Measurements from ENCODE around the gene STRA6. TPM values are rescaled to one million over a fixed set of nuclear protein-coding genes. Genes with fewer than 3 reads are reported as not detected.

Gene STRA6
- total RNA-seq, 1 experiment from 2014 or later, result 0.84 TPM

DNA sequence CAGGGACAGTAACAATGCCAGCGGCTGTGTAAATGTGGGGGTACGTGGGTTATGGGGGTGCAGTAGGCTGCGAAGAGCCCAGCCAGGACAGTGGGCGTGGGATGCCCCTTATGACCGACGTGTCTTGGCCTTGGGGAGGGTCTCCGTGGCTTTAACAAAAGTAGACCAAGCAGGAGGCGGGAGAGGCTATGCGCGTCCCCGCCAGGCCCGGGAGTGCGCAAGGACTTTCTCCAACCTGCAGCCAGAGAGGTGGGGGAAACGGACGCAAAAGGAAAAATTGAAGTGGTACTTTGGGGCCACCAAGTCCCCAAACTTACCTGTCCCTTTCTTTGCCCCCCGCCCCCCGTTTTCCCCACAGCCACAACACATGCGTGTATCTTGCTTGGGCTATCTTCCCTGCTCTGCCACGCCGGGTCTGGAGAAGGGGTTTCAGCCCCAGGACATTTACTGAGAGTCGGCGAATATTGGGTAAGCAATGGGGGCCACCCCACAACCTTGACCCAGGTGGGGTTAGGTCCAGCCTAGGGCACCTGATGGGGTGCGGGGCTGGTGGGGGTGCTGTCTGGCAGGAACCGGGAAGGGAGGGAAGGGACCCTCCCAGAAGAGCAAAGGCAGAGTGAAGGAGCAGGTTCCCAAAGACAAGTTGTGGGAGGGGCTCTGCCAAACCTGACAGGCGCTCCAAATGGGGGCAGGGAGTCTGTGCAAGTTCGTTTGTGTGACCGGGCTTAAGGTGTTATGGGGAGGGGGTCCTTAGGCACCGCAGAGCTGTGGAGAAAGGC, 71.5 kb downstream of the STRA6 start:
- intact Hi-C loops (cut with micrococcal nuclease; ENCODE audit: unreplicated experiment), result no loop called here
- ChIA-PET POLR2A (ENCODE audit: low non-redundant PET) (no interaction called here), CTCF (interaction anchor here (0.6 to 0.8 kb wide), 2 partner anchors 137 to 177 kb away, joined by 5 read pairs; no protein-coding TSS in a partner anchor)
- Histone ChIP-seq H3K9me3 (ENCODE audit: low read depth, low read length, poor library complexity, severe bottlenecking) (no peaks in the 10 kb centered on the region), H3K27me3 (replicated peaks; ENCODE audit: insufficient read depth, low read depth, low read length, poor library complexity) (peaks cover 55% of the 10 kb centered on the region), H3K27ac (ENCODE audit: low read depth, low read length, poor library complexity, severe bottlenecking) (no peak overlapping the region), H3K4me3 (ENCODE audit: low read depth, low read length, poor library complexity, severe bottlenecking) (peak overlapping the region; percentile 20), H3K4me1 (ENCODE audit: insufficient read depth, low read length, poor library complexity, severe bottlenecking) (peaks cover 29% of the 10 kb centered on the region), H3K36me3 (ENCODE audit: insufficient read depth, low read length, poor library complexity, severe bottlenecking) (no peaks in the 10 kb centered on the region)
- no TSS peak for BruUV-seq (replicated peaks)
- peak; percentile 6 for TF ChIP-seq EZH2 (IDR thresholded peaks at IDR 0.05; ENCODE audit: borderline replicate concordance, low read depth, low read length, poor library complexity, severe bottlenecking)
- TF ChIP-seq, protein P1, sequence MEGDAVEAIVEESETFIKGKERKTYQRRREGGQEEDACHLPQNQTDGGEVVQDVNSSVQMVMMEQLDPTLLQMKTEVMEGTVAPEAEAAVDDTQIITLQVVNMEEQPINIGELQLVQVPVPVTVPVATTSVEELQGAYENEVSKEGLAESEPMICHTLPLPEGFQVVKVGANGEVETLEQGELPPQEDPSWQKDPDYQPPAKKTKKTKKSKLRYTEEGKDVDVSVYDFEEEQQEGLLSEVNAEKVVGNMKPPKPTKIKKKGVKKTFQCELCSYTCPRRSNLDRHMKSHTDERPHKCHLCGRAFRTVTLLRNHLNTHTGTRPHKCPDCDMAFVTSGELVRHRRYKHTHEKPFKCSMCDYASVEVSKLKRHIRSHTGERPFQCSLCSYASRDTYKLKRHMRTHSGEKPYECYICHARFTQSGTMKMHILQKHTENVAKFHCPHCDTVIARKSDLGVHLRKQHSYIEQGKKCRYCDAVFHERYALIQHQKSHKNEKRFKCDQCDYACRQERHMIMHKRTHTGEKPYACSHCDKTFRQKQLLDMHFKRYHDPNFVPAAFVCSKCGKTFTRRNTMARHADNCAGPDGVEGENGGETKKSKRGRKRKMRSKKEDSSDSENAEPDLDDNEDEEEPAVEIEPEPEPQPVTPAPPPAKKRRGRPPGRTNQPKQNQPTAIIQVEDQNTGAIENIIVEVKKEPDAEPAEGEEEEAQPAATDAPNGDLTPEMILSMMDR (conservative IDR thresholded peaks at IDR 0.05; ENCODE audit: low read depth, low read length), result no peak
- DNase-seq (ENCODE audit: low spot score), result no peak

DNA sequence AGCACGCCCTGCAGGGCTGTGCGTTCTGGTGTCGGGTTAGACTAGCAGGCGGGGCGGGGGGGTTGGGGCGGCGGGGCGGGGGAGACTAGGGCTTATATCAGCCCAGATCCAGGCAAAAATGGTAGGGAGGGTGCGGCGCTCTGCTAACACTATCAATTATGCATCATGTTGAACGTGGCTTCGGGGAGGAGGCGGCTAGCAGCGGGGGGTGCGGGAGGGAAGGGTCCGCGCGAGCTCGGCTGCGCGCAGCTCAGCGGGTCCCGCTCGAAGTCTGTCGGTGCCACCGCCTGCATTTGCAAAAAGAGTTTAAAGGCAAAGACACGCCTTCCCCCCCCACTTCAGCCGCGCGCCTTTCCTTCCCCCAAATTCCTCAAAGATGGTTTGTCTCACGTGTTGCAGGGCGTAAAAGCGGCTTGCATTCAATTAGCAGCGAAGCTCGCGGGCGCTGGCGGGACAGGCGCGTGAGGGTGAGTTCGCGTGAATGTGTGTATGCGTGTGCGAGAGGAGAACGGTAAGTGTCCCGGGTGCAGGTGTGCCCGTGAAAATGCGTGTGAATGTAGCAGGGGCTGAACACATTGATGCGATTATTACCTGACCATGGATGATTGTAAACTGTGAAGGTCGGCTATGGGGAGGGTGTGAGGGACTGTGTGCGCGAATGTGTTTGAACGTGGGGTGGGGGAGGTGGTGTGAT, 72.3 kb downstream of the STRA6 start, which contains the start of gene ISLR2:
Gene ISLR2 (plus strand): TSS at position 432 of the 694 bp plus-strand sequence. CDS start 2,169 bp downstream, outside the sequence.
- no TSS peak for BruUV-seq (replicated peaks)
- Histone ChIP-seq H3K4me1 (ENCODE audit: insufficient read depth, low read length, poor library complexity, severe bottlenecking) (peaks cover 22% of the 10 kb centered on the region), H3K27me3 (replicated peaks; ENCODE audit: insufficient read depth, low read depth, low read length, poor library complexity) (peaks cover 55% of the 10 kb centered on the region), H3K9me3 (ENCODE audit: low read depth, low read length, poor library complexity, severe bottlenecking) (no peaks in the 10 kb centered on the region), H3K4me3 (ENCODE audit: low read depth, low read length, poor library complexity, severe bottlenecking) (peak within 1 kb of the TSS; percentile 40), H3K27ac (ENCODE audit: low read depth, low read length, poor library complexity, severe bottlenecking) (no peak within 1 kb of the TSS), H3K36me3 (ENCODE audit: insufficient read depth, low read length, poor library complexity, severe bottlenecking) (no peaks in the 10 kb centered on the region)
- TF ChIP-seq, protein P1 (conservative IDR thresholded peaks at IDR 0.05; ENCODE audit: low read depth, low read length), result no peak
- TF ChIP-seq EZH2 (IDR thresholded peaks at IDR 0.05; ENCODE audit: borderline replicate concordance, low read depth, low read length, poor library complexity, severe bottlenecking), result peak; percentile 1
- POLR2A ChIA-PET (ENCODE audit: low non-redundant PET), result no interaction called here
- peak; percentile 64 for DNase-seq (ENCODE audit: low spot score)
- CTCF ChIA-PET, result interaction anchor here (0.6 to 1.4 kb wide), 5 partner anchors 76 to 190 kb away, joined by 3 to 5 read pairs (median 5); no protein-coding TSS in a partner anchor
- intact Hi-C loops (cut with micrococcal nuclease; ENCODE audit: unreplicated experiment), result no loop called here

DNA sequence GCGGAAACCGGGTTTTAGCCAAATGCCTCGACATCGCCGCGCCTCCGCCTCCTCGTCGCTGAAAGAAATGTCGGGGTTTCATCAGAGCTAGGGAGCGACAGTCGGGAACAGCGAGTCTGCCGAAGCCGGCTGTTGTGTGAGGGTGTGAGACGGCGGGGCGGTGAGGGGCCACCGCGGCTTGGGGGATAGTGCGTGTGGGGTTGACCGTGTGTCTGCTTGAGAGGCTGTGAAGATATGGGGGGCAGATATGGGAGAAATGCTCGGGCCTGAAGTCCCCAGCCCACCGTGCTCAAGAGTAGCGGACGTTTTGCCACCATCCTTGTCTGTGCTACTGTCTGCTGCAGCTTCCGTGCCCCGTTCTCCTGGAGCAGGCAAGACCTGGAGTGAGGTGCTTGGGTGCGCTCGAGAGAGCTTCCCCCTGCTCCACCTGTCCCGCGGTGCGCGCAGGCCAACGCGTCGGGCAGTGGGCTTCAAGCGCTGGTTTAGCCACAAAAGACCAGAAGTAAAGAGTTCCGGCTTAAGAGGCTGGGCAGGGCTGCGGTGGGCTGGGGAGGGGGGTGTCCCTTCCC, 72.9 kb downstream of the STRA6 start:
- Histone ChIP-seq H3K4me3 (ENCODE audit: low read depth, low read length, poor library complexity, severe bottlenecking) (peak overlapping the region; percentile 40), H3K4me1 (ENCODE audit: insufficient read depth, low read length, poor library complexity, severe bottlenecking) (peaks cover 22% of the 10 kb centered on the region), H3K9me3 (ENCODE audit: low read depth, low read length, poor library complexity, severe bottlenecking) (no peaks in the 10 kb centered on the region), H3K36me3 (ENCODE audit: insufficient read depth, low read length, poor library complexity, severe bottlenecking) (no peaks in the 10 kb centered on the region), H3K27me3 (replicated peaks; ENCODE audit: insufficient read depth, low read depth, low read length, poor library complexity) (peaks cover 55% of the 10 kb centered on the region), H3K27ac (ENCODE audit: low read depth, low read length, poor library complexity, severe bottlenecking) (no peak overlapping the region)
- DNase-seq (ENCODE audit: low spot score), result no peak
- BruUV-seq (replicated peaks), result no TSS peak
- TF ChIP-seq, protein P1 (conservative IDR thresholded peaks at IDR 0.05; ENCODE audit: low read depth, low read length), result no peak
- peak; percentile 97 for TF ChIP-seq EZH2 (IDR thresholded peaks at IDR 0.05; ENCODE audit: borderline replicate concordance, low read depth, low read length, poor library complexity, severe bottlenecking)
- intact Hi-C loops (cut with micrococcal nuclease; ENCODE audit: unreplicated experiment), result loop anchor here (2.0 to 5.0 kb wide), 2 partner anchors 157 to 187 kb away; no protein-coding TSS in a partner anchor
- ChIA-PET CTCF (interaction anchor here (0.6 to 1.7 kb wide), 7 partner anchors 9 to 193 kb away, joined by 3 to 7 read pairs (median 4); no protein-coding TSS in a partner anchor), POLR2A (ENCODE audit: low non-redundant PET) (interaction anchor here (0.6 kb wide), 1 partner anchor 175 kb away, joined by 3 read pairs; no protein-coding TSS in a partner anchor)
